ENCODE results near the gene SPC24. TPM values are rescaled to one million over a fixed set of nuclear protein-coding genes. Genes with fewer than 3 reads are reported as not detected.

Gene SPC24
- total and polyA plus RNA-seq, 9 of the 15 experiments (the other 6 are each of a cell fraction or from before 2014, with no cell fraction given), result 18.2 to 154 (median 60.9) TPM

DNA sequence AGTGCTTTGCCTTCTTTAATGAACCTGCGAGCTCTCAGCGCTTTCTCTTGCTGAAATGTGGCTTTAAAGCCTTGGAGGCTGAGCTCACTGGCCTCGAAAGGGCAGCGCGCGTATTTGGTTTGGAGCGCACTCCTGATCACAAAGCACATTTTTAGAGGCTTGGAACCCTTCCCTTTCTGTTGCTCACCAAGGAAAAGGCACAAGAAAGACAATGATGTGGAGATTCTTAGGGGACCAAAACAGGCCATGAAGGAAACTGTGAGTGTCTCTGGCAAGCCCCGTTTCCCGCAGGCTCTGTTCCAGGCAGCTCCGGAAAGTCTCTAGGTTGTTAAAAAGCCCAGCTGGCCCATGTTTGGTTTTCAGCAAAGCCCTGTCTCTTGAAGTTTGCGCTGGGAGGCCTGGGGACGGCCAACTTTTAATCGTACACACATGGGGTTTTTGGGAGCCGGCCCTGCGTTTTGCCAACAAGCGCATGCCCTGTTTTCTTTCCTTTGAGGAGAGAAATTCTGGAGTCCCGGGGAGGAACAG, 9.4 kb upstream of the SPC24 start:
- no peaks in the 10 kb centered on the region for H4K20me1 ChIP-seq (replicated peaks; ENCODE audit: control insufficient read depth, insufficient read depth, low read length)
- ATAC-seq (no peak), FAIRE-seq (no peak), DNase-seq (ENCODE audit: extremely low read depth in 1 of 4, low spot score in 3 of 4) (no peak)
- CTCF ChIA-PET (ENCODE audit: low intra/inter-chr PET ratio), result no interaction called here
- no peak overlapping the region for H3K27ac ChIP-seq (ENCODE audit: extremely low read depth, low read depth, low read length)
- intact Hi-C loops (cut with micrococcal nuclease), result no loop called here
- H3K79me2 ChIP-seq (ENCODE audit: control insufficient read depth, insufficient read depth, low read length), result no peaks in the 10 kb centered on the region
- no peak overlapping the region for H3K9ac ChIP-seq (ENCODE audit: insufficient read depth in 1 of 2, low read depth in 2 of 2, low read length in 2 of 2)
- peaks cover 3 to 4% of the 10 kb centered on the region in 2 experiments; a peak in 4 of 5 replicates for H3K4me1 ChIP-seq (replicated peaks in 1 of 2; ENCODE audit: control insufficient read depth in 2 of 2, insufficient read depth in 2 of 2, low read length in 2 of 2)
- TF ChIP-seq LEF1 (IDR thresholded peaks at IDR 0.05), result no peak
- TF ChIP-seq ZNF146 (CRISPR knock-in tag; IDR thresholded peaks at IDR 0.05; ENCODE audit: unreplicated experiment), result no peak
- no peak for TF ChIP-seq ETV5 (CRISPR knock-in tag; IDR thresholded peaks at IDR 0.05; ENCODE audit: low read depth)
- no peak for TF ChIP-seq SMARCA4 (IDR thresholded peaks at IDR 0.05)
- no peak for TF ChIP-seq EZH2 (IDR thresholded peaks at IDR 0.05; ENCODE audit: borderline replicate concordance, low read depth, low read length)
- no peak for TF ChIP-seq FOXJ3 (CRISPR knock-in tag; IDR thresholded peaks at IDR 0.05)
- no peak for TF ChIP-seq ZNF780A (CRISPR knock-in tag; IDR thresholded peaks at IDR 0.05)
- TF ChIP-seq ESRRB (CRISPR knock-in tag; IDR thresholded peaks at IDR 0.05; ENCODE audit: borderline replicate concordance), result no peak
- no peak for TF ChIP-seq SIN3A (IDR thresholded peaks at IDR 0.05; ENCODE audit: borderline replicate concordance in 2 of 2, control insufficient read depth in 1 of 2, low read depth in 2 of 2, low read length in 2 of 2)
- no peak for TF ChIP-seq TAF15 (IDR thresholded peaks at IDR 0.05; ENCODE audit: low read depth, low read length)
- no peak for TF ChIP-seq ZC3H11A (IDR thresholded peaks at IDR 0.05; ENCODE audit: low read depth, low read length)
- no peak for TF ChIP-seq EGR1 (conservative IDR thresholded peaks at IDR 0.05)
- TF ChIP-seq, protein P1, sequence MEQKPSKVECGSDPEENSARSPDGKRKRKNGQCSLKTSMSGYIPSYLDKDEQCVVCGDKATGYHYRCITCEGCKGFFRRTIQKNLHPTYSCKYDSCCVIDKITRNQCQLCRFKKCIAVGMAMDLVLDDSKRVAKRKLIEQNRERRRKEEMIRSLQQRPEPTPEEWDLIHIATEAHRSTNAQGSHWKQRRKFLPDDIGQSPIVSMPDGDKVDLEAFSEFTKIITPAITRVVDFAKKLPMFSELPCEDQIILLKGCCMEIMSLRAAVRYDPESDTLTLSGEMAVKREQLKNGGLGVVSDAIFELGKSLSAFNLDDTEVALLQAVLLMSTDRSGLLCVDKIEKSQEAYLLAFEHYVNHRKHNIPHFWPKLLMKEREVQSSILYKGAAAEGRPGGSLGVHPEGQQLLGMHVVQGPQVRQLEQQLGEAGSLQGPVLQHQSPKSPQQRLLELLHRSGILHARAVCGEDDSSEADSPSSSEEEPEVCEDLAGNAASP (IDR thresholded peaks at IDR 0.05), result no peak
- TF ChIP-seq HIVEP1 (CRISPR knock-in tag; IDR thresholded peaks at IDR 0.05), result no peak
- H3K36me3 ChIP-seq (ENCODE audit: control insufficient read depth, insufficient read depth, low read length), result peaks cover 26% of the 10 kb centered on the region; the same call in 2 of the 3 replicates
- H3K9me1 ChIP-seq (ENCODE audit: control insufficient read depth, insufficient read depth, low read length), result no peaks in the 10 kb centered on the region
- no peaks in the 10 kb centered on the region for H3K27me3 ChIP-seq (ENCODE audit: control insufficient read depth in 2 of 2, insufficient read depth in 2 of 2, low read length in 2 of 2)
- in situ Hi-C loops (cut with MboI), result no loop called here
- H3K9me3 ChIP-seq (replicated peaks; ENCODE audit: control insufficient read depth, insufficient read depth, low read depth, low read length), result no peaks in the 10 kb centered on the region
- H2AFZ ChIP-seq (ENCODE audit: low read depth, low read length), result no peak overlapping the region
- POLR2A ChIA-PET, result interaction anchor here (0.8 to 1.6 kb wide), 4 partner anchors 10 to 200 kb away, joined by 3 to 7 read pairs (median 6); no protein-coding TSS in a partner anchor
- BruUV-seq (replicated peaks), result no TSS peak
- WGBS (ENCODE audit: insufficient coverage, low coverage, missing lambda C conversion rate), result 78% methylated on average over 17 of the region's 17 CpGs
- H3K4me3 ChIP-seq, result no peak overlapping the region
- no peak overlapping the region for H3K4me2 ChIP-seq (ENCODE audit: insufficient read depth, low read length)
